GF-D8 (cell line): Measurements from ENCODE around the gene ADGRB2.

Experiments
- DNase-seq: peaks from one replicate; lab custom pipeline; 2025; lab: John Stamatoyannopoulos, UW

The ADGRB2 gene

DNA sequence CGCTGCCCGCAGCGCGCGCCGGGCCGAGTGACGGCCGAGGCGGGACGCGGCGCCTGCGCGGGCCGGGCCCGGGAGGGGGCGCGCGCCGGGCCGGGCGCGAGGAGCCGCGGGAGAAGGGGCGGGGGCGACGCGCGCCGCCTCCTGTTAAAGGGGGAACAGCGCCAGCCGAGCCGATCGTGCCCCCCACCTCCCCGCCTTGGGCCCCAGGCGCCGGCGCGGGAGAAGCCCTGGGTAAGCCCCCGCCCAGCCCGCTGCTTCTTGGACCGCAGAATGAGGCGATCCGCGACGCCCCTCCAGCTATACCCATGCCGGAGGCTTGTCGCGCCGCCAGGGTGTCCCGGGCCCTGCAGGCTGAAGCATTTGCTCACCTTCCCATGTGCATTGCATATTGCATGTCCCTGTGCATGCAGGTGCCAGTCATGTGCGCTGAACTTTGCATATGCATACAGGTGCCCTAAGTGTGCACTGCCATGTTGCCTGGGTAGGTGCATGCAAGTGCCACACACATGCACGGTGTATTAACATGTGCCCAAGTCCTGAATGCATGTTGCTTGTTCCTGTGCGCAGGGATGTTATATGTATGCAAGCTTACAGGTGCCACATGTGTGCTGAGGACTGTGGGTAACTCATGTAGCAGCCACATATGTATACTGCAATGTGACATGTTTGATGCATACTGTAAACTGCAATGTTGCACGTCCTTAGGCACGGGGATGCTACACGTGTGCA, at the start of gene ADGRB2:
ADGRB2 (minus strand) TSS at position 29 of the 729 bp plus-strand sequence. CDS start 7,119 bp downstream, outside the sequence.
- DNase-seq, result no peak

- no peak for DNase-seq
Observed at GRCh38 chr1:31812158-31812829, 48.2 kb upstream of the ADGRB2 start.

GRCh38 chr1:31811605-31812004, 47.5 kb upstream of the ADGRB2 start:
- DNase-seq, result no peak

DNA sequence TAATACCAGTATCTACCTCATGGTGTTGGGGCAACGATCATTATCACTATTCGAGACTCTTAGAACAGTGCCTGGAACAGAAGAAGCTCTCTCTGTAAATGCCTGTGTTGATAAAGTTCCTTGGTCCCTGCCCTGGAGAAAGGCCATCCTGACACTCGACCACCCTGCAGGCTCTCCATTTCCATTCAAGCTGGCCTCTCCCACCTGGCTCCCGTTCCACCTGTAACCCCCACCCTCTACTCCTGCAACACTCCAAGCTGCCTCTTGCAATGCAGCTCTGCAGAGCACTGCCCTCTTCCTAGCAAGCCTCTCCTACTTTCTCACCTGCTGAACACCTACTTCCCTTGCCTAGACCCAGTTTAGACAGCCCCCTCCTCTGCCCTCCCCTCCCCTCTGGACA, 45.6 kb upstream of the ADGRB2 start:
- no peak for DNase-seq

DNA sequence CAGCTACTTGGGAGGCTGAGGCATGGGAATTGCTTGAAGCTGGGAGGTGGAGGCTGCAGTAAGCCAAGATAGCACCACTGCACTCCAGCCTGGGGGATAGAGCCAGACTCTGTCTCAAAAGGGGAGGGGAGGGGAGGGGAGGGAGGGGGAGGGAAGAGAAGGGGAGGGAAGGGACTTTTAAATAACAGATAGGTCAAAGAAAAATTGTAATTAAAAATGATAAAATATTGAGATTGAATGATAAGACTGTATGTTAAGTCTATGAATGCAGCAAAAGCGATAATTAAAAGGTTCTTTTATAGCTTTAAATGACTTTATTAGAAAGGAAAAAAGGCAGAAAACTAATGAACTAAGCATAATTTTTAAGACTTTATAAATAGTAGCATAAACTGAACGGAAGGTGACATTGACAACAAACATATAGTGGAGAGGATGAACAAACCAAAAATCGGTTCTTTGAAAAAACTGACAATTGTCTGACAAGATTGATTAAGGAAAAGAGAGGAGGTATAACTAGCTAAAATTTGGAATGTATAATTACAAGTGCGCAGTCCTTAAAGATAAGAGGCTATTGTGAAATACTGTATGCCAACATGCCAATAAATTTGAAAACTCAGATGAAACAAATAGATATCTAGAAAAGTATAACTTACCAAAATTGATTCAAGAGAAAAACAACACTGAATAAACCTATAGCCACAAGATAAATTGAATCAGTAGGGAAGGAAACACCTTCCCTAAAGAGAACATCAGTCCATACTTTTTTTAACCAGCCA, 43.3 kb upstream of the ADGRB2 start:
- no peak for DNase-seq

- no peak for DNase-seq
Observed at GRCh38 chr1:31805318-31805717, 41.2 kb upstream of the ADGRB2 start.

- DNase-seq, result no peak
Observed at GRCh38 chr1:31804098-31804497, 40.0 kb upstream of the ADGRB2 start.

GRCh38 chr1:31803610-31804009, 39.5 kb upstream of the ADGRB2 start:
- no peak for DNase-seq

GRCh38 chr1:31802190-31803150, 38.3 kb upstream of the ADGRB2 start:
- no peak for DNase-seq

- no peak for DNase-seq
Observed at GRCh38 chr1:31801458-31801857, 37.3 kb upstream of the ADGRB2 start.

DNA sequence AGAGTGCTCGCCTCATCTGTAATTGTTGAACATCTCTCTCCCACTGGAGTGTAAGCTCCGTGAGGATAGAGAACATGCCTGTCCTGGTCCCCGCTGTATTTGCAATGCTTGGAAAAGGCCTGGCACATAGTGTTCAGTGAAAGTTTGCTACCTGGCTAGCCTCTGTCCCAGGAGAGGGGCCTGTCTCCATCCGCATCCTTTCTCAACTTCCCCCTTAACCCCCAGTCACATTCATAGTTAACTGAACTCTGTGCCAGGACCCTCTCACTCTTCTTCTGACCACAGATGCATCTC, 36.5 kb upstream of the ADGRB2 start:
- DNase-seq, result no peak

DNA sequence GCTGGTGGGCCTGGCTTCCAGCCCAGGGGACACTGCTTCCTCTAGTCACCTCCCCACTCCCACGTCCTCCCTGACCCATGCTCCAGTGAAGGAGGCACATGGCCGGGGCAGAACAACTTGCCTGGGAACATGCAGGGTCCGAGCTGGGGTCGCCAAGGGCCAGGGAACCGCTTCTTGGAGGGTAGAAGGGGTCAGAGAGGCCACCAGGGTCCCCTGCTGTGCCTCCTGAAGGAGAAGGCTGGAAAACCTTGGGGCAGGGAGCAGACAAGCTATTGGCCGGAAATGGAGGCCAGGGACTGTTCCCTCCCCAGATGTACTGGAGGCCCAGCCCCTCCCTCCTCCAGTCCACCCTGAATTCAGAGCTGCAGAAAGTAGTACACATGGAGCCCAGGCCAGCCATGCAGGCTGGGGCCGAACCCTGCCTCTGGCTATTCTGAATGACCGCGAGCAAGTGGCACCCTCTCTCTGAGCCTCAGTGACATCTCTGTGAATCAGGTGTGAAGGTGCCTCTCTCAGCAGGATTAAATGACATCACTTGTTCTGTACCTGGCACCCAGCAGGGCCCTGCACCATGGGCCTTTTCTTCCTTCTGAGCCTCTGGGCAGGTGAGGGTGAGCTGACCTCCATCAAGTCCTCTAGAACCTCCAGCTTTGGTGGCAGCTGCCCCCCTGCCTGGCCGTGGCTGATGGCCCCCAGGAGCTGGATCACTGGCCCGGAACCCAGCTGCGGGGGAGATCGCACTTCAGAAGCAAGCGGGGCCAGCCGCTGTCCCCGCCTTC, 35.9 kb upstream of the ADGRB2 start:
- DNase-seq, result no peak

DNA sequence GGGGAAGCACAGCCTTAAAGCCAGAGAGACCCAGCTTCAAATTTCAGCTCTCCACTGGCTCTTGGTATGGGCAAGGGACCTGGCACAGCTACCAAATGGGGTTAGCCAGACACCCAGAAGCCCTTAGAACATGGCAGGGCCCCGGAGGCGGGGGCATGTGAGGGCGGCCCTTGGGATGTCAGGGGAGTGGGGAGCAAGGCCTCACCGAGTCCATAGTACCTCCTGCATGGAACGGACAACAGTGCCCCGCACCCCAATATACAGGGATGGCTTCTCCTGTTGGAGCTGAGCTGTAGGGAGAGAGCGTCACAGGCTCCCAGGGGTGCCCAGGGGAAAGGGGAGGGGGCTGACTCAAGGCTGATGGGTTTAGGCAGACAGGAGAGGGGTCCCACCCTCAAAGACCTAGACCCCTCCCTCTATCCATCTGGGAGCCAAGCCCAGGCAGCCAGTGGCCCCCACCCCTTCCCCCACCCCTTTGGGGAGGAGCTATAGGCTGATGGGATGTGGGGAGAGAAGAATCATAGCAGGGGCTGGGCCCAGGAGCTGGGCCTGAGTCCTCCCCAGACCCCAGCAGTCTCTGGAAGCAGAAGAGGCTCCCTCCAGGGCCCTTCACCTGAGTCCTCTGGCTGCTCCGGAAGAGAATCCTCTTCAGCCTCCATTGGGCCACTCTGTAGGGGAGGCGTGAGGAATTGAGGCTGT, 35.2 kb upstream of the ADGRB2 start:
- no peak for DNase-seq

GRCh38 chr1:31798433-31799195, 34.5 kb upstream of the ADGRB2 start:
- DNase-seq, result no peak

DNA sequence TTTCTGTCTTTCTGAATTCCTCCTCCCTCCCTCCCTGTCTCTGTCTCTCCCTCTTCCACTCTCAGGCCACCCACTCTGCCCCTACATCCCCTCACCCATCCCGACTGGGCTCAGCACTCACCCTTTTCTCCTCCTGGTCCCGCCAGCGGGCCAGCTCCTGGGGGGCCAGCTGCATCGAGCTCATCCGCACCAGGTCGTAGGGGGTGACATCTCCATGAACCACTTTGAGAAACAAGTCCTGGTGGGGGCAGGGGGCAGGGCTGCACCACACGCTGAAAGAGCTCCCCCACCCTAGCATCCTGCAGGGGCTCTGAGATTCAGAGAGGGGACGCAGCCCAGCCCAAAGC, 33.9 kb upstream of the ADGRB2 start:
- DNase-seq, result no peak

GRCh38 chr1:31797216-31797615, 33.1 kb upstream of the ADGRB2 start:
- DNase-seq, result no peak

- DNase-seq, result no peak
Observed at GRCh38 chr1:31796707-31797106, 32.6 kb upstream of the ADGRB2 start.

GRCh38 chr1:31795801-31796621, 31.9 kb upstream of the ADGRB2 start:
- no peak for DNase-seq

DNA sequence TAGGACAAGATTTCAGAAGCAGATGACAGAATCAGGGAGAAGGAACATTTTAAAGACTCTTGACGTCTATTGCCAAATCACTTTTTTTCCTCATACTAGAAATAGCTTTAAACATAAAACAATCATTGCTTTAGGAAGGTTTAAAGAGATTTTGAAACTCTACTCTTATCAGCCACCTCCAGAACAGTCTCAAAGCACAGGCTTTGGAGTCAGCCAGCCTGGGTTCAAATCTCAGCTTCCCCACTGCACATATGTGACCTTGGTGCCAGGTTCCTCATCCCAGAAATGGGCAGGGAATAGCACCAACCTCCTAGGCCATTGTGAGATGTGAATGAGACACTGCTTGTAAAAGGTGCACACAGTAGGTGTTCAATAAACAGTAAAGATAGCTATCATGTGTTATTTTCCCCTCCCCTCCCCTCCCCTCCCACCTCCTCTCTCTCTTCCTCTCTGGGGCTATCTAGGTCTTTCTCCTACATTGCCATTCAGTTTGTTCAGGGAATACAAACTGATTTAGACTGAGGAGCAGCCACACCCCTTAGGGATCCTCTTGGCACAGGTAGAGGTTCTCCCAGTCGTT, 31.0 kb upstream of the ADGRB2 start:
- no peak for DNase-seq
